Endothelial cell of umbilical vein (primary cell): ENCODE measurements around the gene RNGTT. TPM values are rescaled to one million over a fixed set of nuclear protein-coding genes. Genes with fewer than 3 reads are reported as not detected.

ENCODE experiments used
- BruUV-seq: library from RNA; stranded (reverse); fragments of 400-500 nt; replicated peaks from 2 replicates; lab custom pipeline; 2021; lab: Mats Ljungman, UMichigan
- CTCF ChIA-PET: fragments of 300-600, 350-600 bp; sonication (Branson Sonifier 250); formaldehyde crosslinking; loops from one replicate; lab custom pipeline; 2021; ENCODE audit warnings: antibody characterized with exemption, inconsistent platforms; lab: Charles Lee
- POLR2A ChIA-PET: fragments of 300-600, 350-600 bp; sonication (Branson Sonifier 250); formaldehyde crosslinking; loops from one replicate; lab custom pipeline; 2021; ENCODE audit warnings: antibody characterized with exemption, inconsistent platforms; lab: Charles Lee
- DNase-seq: peaks from one replicate; pipeline ENCODE4 v3.0.0-alpha.2; 2011; ENCODE audit warnings: low read depth, low spot score
- FAIRE-seq: peaks from 2 replicates; lab custom pipeline; 2011; peaks lifted over from hg19 to GRCh38; lab: Jason Lieb, UNC
- H2AFZ ChIP-seq: 2 replicates; pipeline ENCODE4 v1.6.0; 2012; ENCODE audit warnings: low read depth, low read length, control low read depth, inconsistent platforms
- H3K27ac ChIP-seq: 2 replicates; pipeline ENCODE4 v1.5.1; 2011; ENCODE audit warnings: low read depth, mild to moderate bottlenecking, control low read depth, low read length, moderate library complexity; ENCODE audit not compliant: insufficient read depth
- H3K27me3 ChIP-seq, 2 experiments: 2 replicates each; pipeline versions ENCODE4 v1.6.0 to v1.6.1; 2011; ENCODE audit warnings: low read length in 2 of 2, mixed read lengths in 1 of 2; ENCODE audit not compliant: control insufficient read depth in 2 of 2, insufficient read depth in 2 of 2
- H3K36me3 ChIP-seq, 2 experiments: 2 replicates in 1 of 2; 3 replicates in 1 of 2; pipeline ENCODE4 v1.5.1; 2011; ENCODE audit warnings: low read length in 2 of 2, mild to moderate bottlenecking in 1 of 2, moderate library complexity in 1 of 2; ENCODE audit not compliant: control insufficient read depth in 2 of 2, insufficient read depth in 2 of 2; ENCODE audit errors: extremely low read depth in 1 of 2
- H3K4me1 ChIP-seq: 3 replicates; pipeline ENCODE4 v1.5.1; 2011; ENCODE audit warnings: mild to moderate bottlenecking, low read length; ENCODE audit not compliant: control insufficient read depth, insufficient read depth; ENCODE audit errors: extremely low read depth
- H3K4me2 ChIP-seq: 2 replicates; pipeline ENCODE4 v1.6.1; 2011; ENCODE audit warnings: low read length, control low read depth, mixed read lengths; ENCODE audit not compliant: insufficient read depth
- H3K4me3 ChIP-seq, 3 experiments: fragments of 200-600 bp in 1 of 3; sonication (generic), shearing (Covaris generic) in 1 of 3; replicated peaks in 1 of 3; 2 replicates each; pipeline ENCODE4 v1.5.1; 2011 to 2016; ENCODE audit warnings: control low read depth in 3 of 3, low read length in 3 of 3, mild to moderate bottlenecking in 2 of 3, inconsistent platforms in 1 of 3, low read depth in 1 of 3, moderate library complexity in 1 of 3; ENCODE audit not compliant: insufficient read depth in 1 of 3
- H3K79me2 ChIP-seq: 2 replicates; pipeline ENCODE4 v1.6.0; 2012; ENCODE audit warnings: low read length, inconsistent platforms; ENCODE audit not compliant: control insufficient read depth, insufficient read depth
- H3K9ac ChIP-seq: replicated peaks from 2 replicates; pipeline ENCODE3; 2011; ENCODE audit warnings: low read length, control low read depth; ENCODE audit not compliant: insufficient read depth; ENCODE audit errors: extremely low read depth
- H3K9me1 ChIP-seq: replicated peaks from 3 replicates; pipeline ENCODE4 v1.6.0; 2011; ENCODE audit warnings: mild to moderate bottlenecking, low read length; ENCODE audit not compliant: control insufficient read depth, insufficient read depth; ENCODE audit errors: extremely low read depth
- H3K9me3 ChIP-seq: replicated peaks from 2 replicates; pipeline ENCODE4 v1.5.1; 2012; ENCODE audit warnings: low read length, inconsistent platforms; ENCODE audit not compliant: control insufficient read depth, insufficient read depth
- H4K20me1 ChIP-seq: replicated peaks from 2 replicates; pipeline ENCODE3; 2011; ENCODE audit warnings: mild to moderate bottlenecking, low read length; ENCODE audit not compliant: control insufficient read depth, insufficient read depth; ENCODE audit errors: extremely low read depth
- EZH2 ChIP-seq: IDR thresholded peaks from 2 replicates; pipeline ENCODE4 v1.6.1; 2012; ENCODE audit warnings: borderline replicate concordance, low read depth, mild to moderate bottlenecking, moderate library complexity, low read length, inconsistent platforms; ENCODE audit not compliant: severe bottlenecking
- FOS ChIP-seq: IDR thresholded peaks from 2 replicates; pipeline ENCODE4 v1.6.1; 2011; ENCODE audit warnings: mild to moderate bottlenecking, low read length, moderate library complexity, borderline replicate concordance; ENCODE audit not compliant: insufficient read depth
- GATA2 ChIP-seq: IDR thresholded peaks from 2 replicates; pipeline ENCODE4 v1.7.0; 2011; ENCODE audit warnings: low read depth, mild to moderate bottlenecking, moderate library complexity, mixed read lengths, low read length; ENCODE audit not compliant: insufficient read length, insufficient read depth
- JUN ChIP-seq: IDR thresholded peaks from 2 replicates; pipeline ENCODE4 v1.6.1; 2011; ENCODE audit warnings: borderline replicate concordance, low read depth; ENCODE audit not compliant: insufficient read length, insufficient read depth
- MYC ChIP-seq: IDR thresholded peaks from one replicate; pipeline ENCODE4 v1.6.1; 2011; ENCODE audit warnings: mild to moderate bottlenecking, low read depth, low read length
- POLR2A ChIP-seq: IDR thresholded peaks from 2 replicates; pipeline ENCODE4 v1.6.1; 2012; ENCODE audit warnings: low read depth, mild to moderate bottlenecking, control low read depth, low read length
- POLR2AphosphoS5 ChIP-seq: IDR thresholded peaks from 2 replicates; pipeline ENCODE4 v1.6.1; 2012; ENCODE audit warnings: low read depth, mild to moderate bottlenecking, control low read depth, low read length, moderate library complexity; ENCODE audit not compliant: insufficient read depth
- dilution Hi-C: fragments of 300-500 bp; cut with MboI; formaldehyde crosslinking; loops from one replicate; pipeline ENCODE4 v1.15.0; 2019; ENCODE audit warnings: low sequenced_read_pairs; ENCODE audit not compliant: extremely low pct_ligation_motif_present
- intact Hi-C: fragments of 100-400 bp; cut with micrococcal nuclease; formaldehyde crosslinking; loops from one replicate; pipeline ENCODE4 v1.10.0; 2022
- polyA plus RNA-seq, 4 experiments: library from polyadenylated mRNA; depleted of rRNA in 3 of 4; stranded (reverse) in 3 of 4; unstranded in 1 of 4; fragments of >200 nt; gene quantifications; 2 replicates each; pipeline versions ENCODE4 v1.2.1 to v1.2.3, GENCODE V29; 2011 to 2012; ENCODE audit warnings: missing spikeins in 1 of 4
- total RNA-seq: library from RNA; stranded (reverse); gene quantifications from 2 replicates; pipeline ENCODE4 v1.2.3, GENCODE V29; 2021
- TF ChIP-seq, protein P1 (sequence below), 2 donors: IDR thresholded peaks; 1 replicate in 1 of 2; 2 replicates in 1 of 2; pipeline ENCODE4 v1.5.1; 2011; ENCODE audit warnings: low read length in 2 of 2, mild to moderate bottlenecking in 2 of 2, moderate library complexity in 2 of 2, control low read depth in 1 of 2, inconsistent platforms in 1 of 2, low read depth in 1 of 2; ENCODE audit not compliant: insufficient read depth in 1 of 2; ENCODE audit errors: extremely low read depth in 1 of 2
- TF ChIP-seq, protein P2 (sequence below): IDR thresholded peaks from 2 replicates; pipeline ENCODE4 v1.6.1; 2011; ENCODE audit not compliant: insufficient read depth, insufficient read length

Gene RNGTT
- total and polyA plus RNA-seq, 2 donors (not counting 3 experiments of a cell fraction or from before 2014, with no cell fraction given), result 2.1 to 13.1 TPM

DNA sequence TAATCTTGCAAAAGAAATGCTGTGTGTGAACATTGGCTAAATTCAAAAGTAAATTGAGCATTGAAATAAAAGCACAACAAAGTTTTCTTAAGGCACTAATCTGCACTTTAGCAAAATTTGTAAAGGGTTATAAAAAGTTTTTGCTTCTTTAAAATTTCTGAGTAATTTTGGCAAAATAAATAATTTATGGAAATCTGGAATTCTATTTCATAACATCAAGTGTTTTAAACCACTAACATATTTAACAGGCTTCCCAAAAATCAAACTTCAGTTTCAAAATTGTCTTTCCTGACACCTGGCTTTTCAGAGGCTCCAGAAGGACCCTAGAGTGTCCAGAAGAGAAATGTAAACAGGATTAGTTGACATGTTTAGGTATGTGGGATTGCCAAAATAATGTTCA lies 4.5 kb upstream of the RNGTT start:
- ChIA-PET POLR2A (no interaction called here), CTCF (interaction anchor here (1.2 to 2.3 kb wide), 2 partner anchors 12 to 15 kb away, joined by 4 to 11 read pairs; no protein-coding TSS in a partner anchor)
- Histone ChIP-seq H3K4me1 (peaks cover 9% of the 10 kb centered on the region), H3K79me2 (peaks cover 3% of the 10 kb centered on the region), H3K27ac (no peak overlapping the region), H3K36me3 (no peaks in the 10 kb centered on the region), H3K9ac (no peak overlapping the region), H3K27me3 (no peaks in the 10 kb centered on the region), H3K9me3 (no peaks in the 10 kb centered on the region), H3K9me1 (no peaks in the 10 kb centered on the region), H4K20me1 (no peaks in the 10 kb centered on the region), H3K4me3 (no peak overlapping the region), H2AFZ (no peak overlapping the region), H3K4me2 (no peak overlapping the region)
- TF ChIP-seq POLR2AphosphoS5, result no peak
- dilution Hi-C loops (no loop called here), intact Hi-C loops (loop anchor here (10.0 kb wide), 1 partner anchor 1617 kb away; the partner anchor contains the start of gene MAP3K7)
- no TSS peak for BruUV-seq
- no peak for FAIRE-seq
- no peak for DNase-seq

DNA sequence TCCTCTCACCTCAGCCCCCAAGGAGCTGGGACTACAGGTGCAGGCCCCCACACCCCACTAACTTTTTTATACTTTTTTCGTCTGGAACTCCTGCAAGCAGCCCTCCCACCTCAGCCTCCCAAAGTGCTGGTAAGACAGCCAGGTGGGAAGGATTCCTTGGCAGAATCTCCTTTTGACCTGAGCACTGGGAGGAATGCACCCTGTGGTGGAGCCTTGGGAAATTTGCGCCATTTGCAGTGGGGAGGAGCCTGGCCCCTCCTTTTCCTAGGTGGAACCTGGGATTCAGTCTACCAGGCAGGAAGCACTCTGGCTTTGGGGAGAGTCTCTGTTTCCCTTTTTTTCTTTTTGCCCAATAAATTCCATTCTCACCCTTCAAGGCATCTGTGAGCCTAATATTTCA lies 2.3 kb upstream of the RNGTT start:
- Histone ChIP-seq H3K4me1 (peaks cover 12% of the 10 kb centered on the region), H3K9ac (no peak overlapping the region), H3K27me3 (no peaks in the 10 kb centered on the region), H2AFZ (no peak overlapping the region), H3K79me2 (peaks cover 12% of the 10 kb centered on the region), H3K36me3 (no peaks in the 10 kb centered on the region), H3K9me1 (no peaks in the 10 kb centered on the region), H3K4me3 (no peak overlapping the region), H3K9me3 (no peaks in the 10 kb centered on the region), H4K20me1 (no peaks in the 10 kb centered on the region), H3K27ac (no peak overlapping the region), H3K4me2 (no peak overlapping the region)
- dilution Hi-C loops (no loop called here), intact Hi-C loops (loop anchor here (10.0 kb wide), 1 partner anchor 1619 kb away; the partner anchor contains the start of gene MAP3K7)
- POLR2A ChIA-PET, result no interaction called here
- BruUV-seq, result no TSS peak
- DNase-seq (no peak), FAIRE-seq (no peak)
- no peak for TF ChIP-seq JUN
- TF ChIP-seq POLR2A, result no peak
- no peak for TF ChIP-seq MYC
- TF ChIP-seq POLR2AphosphoS5, result no peak
- no peak for TF ChIP-seq EZH2
- TF ChIP-seq GATA2, result no peak
- TF ChIP-seq, protein P1, sequence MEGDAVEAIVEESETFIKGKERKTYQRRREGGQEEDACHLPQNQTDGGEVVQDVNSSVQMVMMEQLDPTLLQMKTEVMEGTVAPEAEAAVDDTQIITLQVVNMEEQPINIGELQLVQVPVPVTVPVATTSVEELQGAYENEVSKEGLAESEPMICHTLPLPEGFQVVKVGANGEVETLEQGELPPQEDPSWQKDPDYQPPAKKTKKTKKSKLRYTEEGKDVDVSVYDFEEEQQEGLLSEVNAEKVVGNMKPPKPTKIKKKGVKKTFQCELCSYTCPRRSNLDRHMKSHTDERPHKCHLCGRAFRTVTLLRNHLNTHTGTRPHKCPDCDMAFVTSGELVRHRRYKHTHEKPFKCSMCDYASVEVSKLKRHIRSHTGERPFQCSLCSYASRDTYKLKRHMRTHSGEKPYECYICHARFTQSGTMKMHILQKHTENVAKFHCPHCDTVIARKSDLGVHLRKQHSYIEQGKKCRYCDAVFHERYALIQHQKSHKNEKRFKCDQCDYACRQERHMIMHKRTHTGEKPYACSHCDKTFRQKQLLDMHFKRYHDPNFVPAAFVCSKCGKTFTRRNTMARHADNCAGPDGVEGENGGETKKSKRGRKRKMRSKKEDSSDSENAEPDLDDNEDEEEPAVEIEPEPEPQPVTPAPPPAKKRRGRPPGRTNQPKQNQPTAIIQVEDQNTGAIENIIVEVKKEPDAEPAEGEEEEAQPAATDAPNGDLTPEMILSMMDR (IDR thresholded peaks at IDR 0.05; ENCODE audit: extremely low read depth in 1 of 2, insufficient read depth in 1 of 2, low read depth in 1 of 2, low read length in 2 of 2), result no peak
- no peak for TF ChIP-seq FOS
- TF ChIP-seq, protein P2, sequence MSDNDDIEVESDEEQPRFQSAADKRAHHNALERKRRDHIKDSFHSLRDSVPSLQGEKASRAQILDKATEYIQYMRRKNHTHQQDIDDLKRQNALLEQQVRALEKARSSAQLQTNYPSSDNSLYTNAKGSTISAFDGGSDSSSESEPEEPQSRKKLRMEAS, result no peak
- CTCF ChIA-PET, result interaction anchor here (2.3 kb wide), 1 partner anchor 17 kb away, joined by 11 read pairs; no protein-coding TSS in a partner anchor
